Suprapubic skin (tissue), 4 donors: ENCODE measurements around the gene MOCS3. TPM values are rescaled to one million over a fixed set of nuclear protein-coding genes. Genes with fewer than 3 reads are reported as not detected.
"Not testable (repeated sequence)": the region's sequence is repeated elsewhere in the genome, so short reads cannot be mapped to it uniquely, and the experiment has no call there.

Experiments
- DNase-seq, 2 donors: peaks; one replicate each; pipeline ENCODE4 v3.0.0-alpha.2; 2019; ENCODE audit warnings: low spot score in 2 of 2
- H3K27ac ChIP-seq: fragments of 200-600 bp; sonication (generic); one replicate; pipeline ENCODE4 v1.5.1; 2019
- H3K27me3 ChIP-seq: fragments of 200-600 bp; sonication (generic); one replicate; pipeline ENCODE4 v1.5.1; 2019
- H3K36me3 ChIP-seq: fragments of 200-600 bp; sonication (generic); one replicate; pipeline ENCODE4 v1.5.1; 2019
- H3K4me1 ChIP-seq: fragments of 200-600 bp; sonication (generic); one replicate; pipeline ENCODE4 v1.5.1; 2019
- H3K4me3 ChIP-seq: fragments of 200-600 bp; sonication (generic); one replicate; pipeline ENCODE4 v1.5.1; 2019; ENCODE audit warnings: mild to moderate bottlenecking
- H3K9me3 ChIP-seq: fragments of 200-600 bp; sonication (generic); one replicate; pipeline ENCODE4 v1.5.1; 2019
- EP300 ChIP-seq: sonication (generic); formaldehyde crosslinking; IDR thresholded peaks from one replicate; pipeline ENCODE4 v1.6.1; 2017; ENCODE audit warnings: antibody characterized with exemption
- POLR2A ChIP-seq, 2 donors: fragments of 450-650 bp; IDR thresholded peaks; one replicate each; pipeline ENCODE4 v1.6.1; 2017; ENCODE audit warnings: antibody characterized with exemption in 2 of 2, mild to moderate bottlenecking in 2 of 2, moderate library complexity in 2 of 2
- POLR2AphosphoS5 ChIP-seq, 3 donors: sonication (generic); formaldehyde crosslinking; IDR thresholded peaks; one replicate each; pipeline ENCODE4 v1.6.1; 2017; ENCODE audit warnings: antibody characterized with exemption in 3 of 3
- WGBS: methylation state at CpG from one replicate; pipeline ENCODE4 v1.1.5; 2018; 5-methylcytosine and 5-hydroxymethylcytosine counted together
- total RNA-seq, 4 donors: library from RNA; depleted of rRNA; stranded (reverse); fragments of >200 nt; gene quantifications; one replicate each; pipeline ENCODE4 v1.1.0, GENCODE V29; 2016
- TF ChIP-seq, protein P1 (sequence below), 2 donors: fragments of 200-600 bp in 1 of 2; fragments of 450-650 bp in 1 of 2; sonication (generic) in 1 of 2; IDR thresholded peaks; one replicate each; pipeline ENCODE4 v1.5.1; 2016 to 2019; ENCODE audit warnings: antibody characterized with exemption in 2 of 2, mild to moderate bottlenecking in 1 of 2, moderate library complexity in 1 of 2

Gene MOCS3
- total RNA-seq, 4 donors from 2014 or later: 4.5 to 7.4 (median 6.5) TPM

GRCh38 chr20:50975701-50976330, 17.2 kb downstream of the MOCS3 start:
- DNase-seq: peak in 1 of 2 donors; percentile 32
- H3K36me3 ChIP-seq: no peaks in the 10 kb centered on the region
- H3K4me3 ChIP-seq: no peak overlapping the region
- H3K27me3 ChIP-seq: peaks cover 5% of the 10 kb centered on the region
- H3K4me1 ChIP-seq: peaks cover under 1% of the 10 kb centered on the region
- H3K27ac ChIP-seq: no peak overlapping the region
- no peaks in the 10 kb centered on the region for H3K9me3 ChIP-seq
- no peak for TF ChIP-seq POLR2A (IDR thresholded peaks at IDR 0.05)
- TF ChIP-seq, protein P1, sequence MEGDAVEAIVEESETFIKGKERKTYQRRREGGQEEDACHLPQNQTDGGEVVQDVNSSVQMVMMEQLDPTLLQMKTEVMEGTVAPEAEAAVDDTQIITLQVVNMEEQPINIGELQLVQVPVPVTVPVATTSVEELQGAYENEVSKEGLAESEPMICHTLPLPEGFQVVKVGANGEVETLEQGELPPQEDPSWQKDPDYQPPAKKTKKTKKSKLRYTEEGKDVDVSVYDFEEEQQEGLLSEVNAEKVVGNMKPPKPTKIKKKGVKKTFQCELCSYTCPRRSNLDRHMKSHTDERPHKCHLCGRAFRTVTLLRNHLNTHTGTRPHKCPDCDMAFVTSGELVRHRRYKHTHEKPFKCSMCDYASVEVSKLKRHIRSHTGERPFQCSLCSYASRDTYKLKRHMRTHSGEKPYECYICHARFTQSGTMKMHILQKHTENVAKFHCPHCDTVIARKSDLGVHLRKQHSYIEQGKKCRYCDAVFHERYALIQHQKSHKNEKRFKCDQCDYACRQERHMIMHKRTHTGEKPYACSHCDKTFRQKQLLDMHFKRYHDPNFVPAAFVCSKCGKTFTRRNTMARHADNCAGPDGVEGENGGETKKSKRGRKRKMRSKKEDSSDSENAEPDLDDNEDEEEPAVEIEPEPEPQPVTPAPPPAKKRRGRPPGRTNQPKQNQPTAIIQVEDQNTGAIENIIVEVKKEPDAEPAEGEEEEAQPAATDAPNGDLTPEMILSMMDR (IDR thresholded peaks at IDR 0.05): no peak
- TF ChIP-seq POLR2AphosphoS5 (IDR thresholded peaks at IDR 0.05): no peak
- TF ChIP-seq EP300: no peak
- 90% methylated on average over 10 of the region's 10 CpGs for WGBS

DNA sequence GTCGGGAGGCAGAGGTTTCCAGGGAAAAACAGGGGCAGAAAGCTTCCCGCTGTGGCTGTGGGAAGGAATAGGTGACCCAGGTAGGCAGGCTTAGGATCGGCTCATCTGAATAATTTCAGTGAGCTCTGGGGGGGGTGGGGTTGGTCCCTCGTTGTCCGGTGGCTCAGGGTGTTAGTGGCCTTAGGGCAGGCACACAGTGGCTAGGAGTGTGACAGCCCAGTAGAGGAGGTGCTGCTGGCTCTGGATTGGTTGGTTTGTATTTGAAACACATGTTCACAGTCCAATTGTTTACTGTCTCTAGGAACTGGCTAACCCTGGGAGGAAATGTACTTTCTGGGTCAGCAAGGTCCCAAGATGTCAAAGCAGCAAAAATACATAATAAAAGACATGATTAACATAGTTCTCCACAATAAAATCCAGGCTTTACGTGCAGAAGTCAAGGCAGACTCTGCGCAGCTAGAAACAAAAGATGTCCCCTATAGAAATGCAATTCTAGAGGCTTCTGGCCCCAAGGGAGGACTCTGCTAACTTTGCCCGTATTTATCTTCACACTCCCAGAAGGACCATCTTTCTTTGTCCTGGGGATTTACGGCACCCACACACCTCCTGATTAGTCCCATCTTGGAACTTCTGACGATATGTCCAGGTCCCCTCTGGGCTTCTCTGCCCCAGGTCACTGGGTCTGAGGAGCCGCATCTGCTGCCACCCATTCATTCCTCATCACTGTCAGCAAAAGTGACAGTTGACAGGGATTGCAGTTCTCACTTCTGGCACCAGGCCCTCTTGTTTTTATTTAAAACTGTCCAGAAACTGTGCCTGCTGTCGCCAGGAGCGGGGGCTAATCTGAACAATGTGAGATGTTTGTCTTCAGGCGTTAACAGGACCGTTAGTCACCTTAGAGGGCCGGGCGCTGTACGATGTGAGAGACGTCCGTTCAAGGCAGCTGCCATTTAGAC, 18.7 kb downstream of the MOCS3 start:
- 57% methylated on average over 19 of the region's 20 CpGs for WGBS
- H3K27ac ChIP-seq: no peak overlapping the region
- no peak overlapping the region for H3K4me3 ChIP-seq
- H3K27me3 ChIP-seq: peaks cover 11% of the 10 kb centered on the region
- no peaks in the 10 kb centered on the region for H3K36me3 ChIP-seq
- H3K9me3 ChIP-seq: no peaks in the 10 kb centered on the region
- peak in 1 of 2 donors; percentile 25 for DNase-seq
- TF ChIP-seq, protein P1 (IDR thresholded peaks at IDR 0.05): no peak
- TF ChIP-seq EP300 (no peak), POLR2AphosphoS5 (IDR thresholded peaks at IDR 0.05) (no peak), POLR2A (IDR thresholded peaks at IDR 0.05) (no peak)
- H3K4me1 ChIP-seq: peaks cover 16% of the 10 kb centered on the region

- H3K36me3 ChIP-seq, H3K27ac ChIP-seq, H3K9me3 ChIP-seq, DNase-seq, H3K4me3 ChIP-seq: not testable (repeated sequence)
- peaks cover 11% of the 10 kb centered on the region for H3K27me3 ChIP-seq
- WGBS: 97% methylated on average over 4 of the region's 4 CpGs
- H3K4me1 ChIP-seq: peaks cover 19% of the 10 kb centered on the region
These were observed 19.9 kb downstream of the MOCS3 start for GRCh38 chr20:50978533-50978932.

GRCh38 chr20:50980071-50980681, 21.6 kb downstream of the MOCS3 start:
- WGBS: 43% methylated on average over 8 of the region's 8 CpGs
- H3K27me3 ChIP-seq: peaks cover 11% of the 10 kb centered on the region

DNA sequence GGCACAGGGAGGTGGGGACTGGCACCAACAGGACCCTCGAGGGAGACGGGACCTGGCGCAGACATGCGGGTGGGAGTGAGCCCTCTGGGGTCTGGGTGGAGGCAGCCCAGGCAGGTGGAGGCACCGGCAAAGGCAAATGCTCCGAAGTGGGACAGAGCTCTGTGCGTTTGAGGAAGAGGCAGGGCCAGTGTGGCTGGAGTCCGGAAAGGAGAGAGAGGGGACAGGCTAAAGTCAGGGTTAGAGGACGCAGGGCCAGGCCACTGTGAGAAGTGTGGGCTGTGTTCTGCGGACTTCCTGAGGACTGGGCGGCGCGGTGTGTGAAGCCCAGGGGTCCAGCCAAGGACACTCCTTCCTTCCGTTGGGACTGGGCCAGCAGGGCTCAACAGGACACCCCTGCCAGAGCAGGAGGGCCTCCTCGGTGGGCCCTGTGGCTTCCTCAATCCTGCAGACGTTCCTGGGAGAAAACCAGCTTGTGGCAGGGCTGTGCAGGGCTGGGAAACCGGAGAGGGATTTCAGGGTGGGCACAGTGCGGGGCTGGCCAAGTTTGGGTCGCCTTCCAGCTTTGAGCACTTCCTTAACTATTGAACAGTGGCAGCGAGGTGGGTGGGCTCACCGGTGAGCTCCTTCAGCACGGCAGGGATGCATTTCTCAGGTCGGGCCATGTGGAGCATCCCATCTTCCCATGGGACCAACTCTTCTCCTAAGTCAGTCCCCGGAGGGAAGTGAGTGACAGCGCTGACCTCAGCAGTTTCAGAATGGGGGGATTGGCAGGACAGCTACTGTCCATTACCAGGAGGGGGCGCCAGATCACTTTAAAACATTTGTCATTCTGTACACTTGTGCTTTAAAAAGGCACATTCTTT, 22.5 kb downstream of the MOCS3 start:
- H3K4me1 ChIP-seq: peaks cover 19% of the 10 kb centered on the region
- no peaks in the 10 kb centered on the region for H3K36me3 ChIP-seq
- no peaks in the 10 kb centered on the region for H3K9me3 ChIP-seq
- H3K4me3 ChIP-seq: no peak overlapping the region
- TF ChIP-seq, protein P1 (IDR thresholded peaks at IDR 0.05): peak; percentile 28 to 71
- TF ChIP-seq EP300 (no peak), POLR2AphosphoS5 (IDR thresholded peaks at IDR 0.05) (no peak), POLR2A (IDR thresholded peaks at IDR 0.05) (no peak)
- H3K27ac ChIP-seq: peak overlapping the region; percentile 35
- peaks cover 14% of the 10 kb centered on the region for H3K27me3 ChIP-seq
- DNase-seq: no peak
- WGBS: 57% methylated on average over 23 of the region's 26 CpGs

More at GRCh38 chr20:50980071-50980681, 21.6 kb downstream of the MOCS3 start:
- Histone ChIP-seq H3K36me3 (no peaks in the 10 kb centered on the region), H3K4me1 (peaks cover 19% of the 10 kb centered on the region), H3K27ac (peak overlapping the region; percentile 35), H3K4me3 (no peak overlapping the region), H3K9me3 (no peaks in the 10 kb centered on the region)
- TF ChIP-seq EP300 (no peak), POLR2AphosphoS5 (IDR thresholded peaks at IDR 0.05) (peak in 1 of 3 donors; percentile 45)
- no peak for DNase-seq
